IPS DF 6.9 (cell line): ENCODE measurements around the gene OPCML.

ENCODE experiments used
- DNase-seq: peaks from one replicate; pipeline ENCODE4 v3.0.0-alpha.2; 2013; ENCODE audit warnings: low read depth, low spot score
- H3K27ac ChIP-seq: one replicate; pipeline ENCODE4 v1.5.1; 2013; ENCODE audit warnings: low read length, control low read depth
- H3K27me3 ChIP-seq: 2 replicates; pipeline ENCODE4 v1.6.1; 2013; ENCODE audit warnings: mild to moderate bottlenecking, low read length; ENCODE audit not compliant: control insufficient read depth, insufficient read depth
- H3K36me3 ChIP-seq: 2 replicates; pipeline ENCODE4 v1.6.1; 2013; ENCODE audit warnings: low read length; ENCODE audit not compliant: control insufficient read depth, insufficient read depth
- H3K4me1 ChIP-seq: 2 replicates; pipeline ENCODE4 v1.6.1; 2013; ENCODE audit warnings: low read length; ENCODE audit not compliant: control insufficient read depth, insufficient read depth
- H3K4me3 ChIP-seq: 2 replicates; pipeline ENCODE4 v1.5.1; 2013; ENCODE audit warnings: mild to moderate bottlenecking, low read length
- H3K9me3 ChIP-seq: 2 replicates; pipeline ENCODE4 v1.6.1; 2013; ENCODE audit warnings: low read length, inconsistent platforms; ENCODE audit not compliant: control insufficient read depth, insufficient read depth
- WGBS: extraction: QIAGEN DNeasy Blood & Tissue Kit; methylation state at CpG from one replicate; pipeline ENCODE4 v1.1.7; 2013; ENCODE audit warnings: mixed read lengths, missing lambda C conversion rate; ENCODE audit not compliant: insufficient read length, insufficient coverage; 5-methylcytosine and 5-hydroxymethylcytosine counted together

Gene OPCML

DNA sequence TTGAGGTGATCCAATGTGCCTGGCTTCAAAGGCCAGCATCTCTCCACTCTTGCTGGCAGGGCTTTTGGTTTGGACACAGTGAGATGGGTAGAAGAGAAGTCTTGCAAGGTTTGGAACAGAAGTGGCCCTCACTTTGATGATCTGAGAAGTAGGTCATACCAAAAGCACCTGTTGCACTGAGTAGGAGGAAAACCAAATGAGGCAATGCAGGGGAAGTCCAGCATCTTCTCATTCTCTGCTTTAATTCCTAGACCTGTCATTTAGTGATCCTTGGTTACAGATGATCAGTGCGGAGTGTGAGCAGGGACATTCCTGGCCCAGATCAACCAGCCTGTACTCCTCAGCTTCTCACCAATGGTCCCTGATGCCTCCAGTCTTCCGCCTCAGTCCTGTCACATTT lies 990.5 kb downstream of the OPCML start:
- H3K9me3 ChIP-seq, result no peaks in the 10 kb centered on the region
- H3K36me3 ChIP-seq, result no peaks in the 10 kb centered on the region
- H3K4me1 ChIP-seq, result no peaks in the 10 kb centered on the region
- no CpG with 5 or more reads among the region's 2 CpGs for WGBS
- H3K27me3 ChIP-seq, result no peaks in the 10 kb centered on the region
- DNase-seq, result no peak
- no peak overlapping the region; the same call in 1 of the 2 replicates for H3K4me3 ChIP-seq
- H3K27ac ChIP-seq, result no peak overlapping the region

DNA sequence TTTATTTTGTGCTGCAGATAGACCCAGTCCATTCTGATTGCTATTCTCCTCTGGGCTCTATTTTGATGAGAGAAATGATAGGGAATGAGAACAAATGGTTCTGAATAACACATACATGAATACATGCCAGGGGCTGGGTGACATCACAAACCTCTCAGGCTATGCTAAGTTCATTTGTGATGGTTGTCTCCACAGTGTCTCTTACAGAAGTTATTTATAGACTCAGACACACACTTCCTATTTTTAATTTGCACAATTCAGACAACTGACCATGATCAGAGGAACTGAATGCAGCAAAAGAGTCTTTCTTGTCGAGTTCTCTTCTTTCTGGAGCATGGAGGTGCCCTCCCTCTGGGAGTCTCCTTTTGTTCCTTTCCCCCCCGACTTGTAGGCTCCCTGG lies 991.7 kb downstream of the OPCML start:
- Histone ChIP-seq H3K4me3 (no peak overlapping the region), H3K27me3 (no peaks in the 10 kb centered on the region), H3K9me3 (no peaks in the 10 kb centered on the region), H3K4me1 (no peaks in the 10 kb centered on the region), H3K36me3 (no peaks in the 10 kb centered on the region), H3K27ac (no peak overlapping the region)
- DNase-seq, result no peak
- WGBS, result no CpG with 5 or more reads among the region's 2 CpGs

DNA sequence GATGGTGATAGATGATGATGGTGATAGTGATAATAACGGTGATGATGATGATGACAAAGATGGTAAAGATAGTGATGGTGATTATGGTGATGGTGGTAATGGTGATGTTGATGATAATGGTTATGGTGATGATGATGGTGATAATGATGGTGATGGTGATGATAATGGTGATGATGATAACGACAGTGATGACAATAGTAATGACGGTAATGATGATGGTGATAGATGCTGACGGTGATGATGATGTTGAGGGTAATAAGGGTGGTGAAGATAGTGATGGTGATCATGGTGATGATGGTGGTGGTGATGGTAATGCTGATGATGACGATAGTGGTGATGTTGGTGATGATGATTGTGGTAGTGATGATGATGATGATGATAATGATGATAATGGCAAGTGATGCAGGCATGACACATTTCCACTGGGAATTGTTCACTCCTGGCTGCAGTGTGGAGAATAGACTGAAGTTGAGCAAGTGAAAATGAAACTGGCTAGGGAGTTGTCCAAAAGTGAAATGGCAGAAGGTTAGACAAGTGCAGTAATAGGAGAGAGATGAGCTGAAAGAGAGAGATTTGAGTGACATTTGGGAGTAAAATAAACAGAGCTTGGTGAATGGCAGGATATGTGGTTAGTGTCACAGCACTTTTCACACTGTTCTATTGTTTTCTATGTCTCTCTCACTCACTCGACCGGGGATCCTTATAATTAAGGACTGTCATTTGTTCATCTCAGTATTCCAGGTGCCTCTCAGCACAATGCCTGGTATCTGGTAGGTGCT lies 992.5 kb downstream of the OPCML start:
- no peaks in the 10 kb centered on the region for H3K36me3 ChIP-seq
- H3K27ac ChIP-seq, result no peak overlapping the region
- DNase-seq, result no peak
- H3K9me3 ChIP-seq, result no peaks in the 10 kb centered on the region
- no peak overlapping the region for H3K4me3 ChIP-seq
- 100% methylated on average over 4 of the region's 7 CpGs for WGBS
- no peaks in the 10 kb centered on the region for H3K27me3 ChIP-seq
- H3K4me1 ChIP-seq, result no peaks in the 10 kb centered on the region

DNA sequence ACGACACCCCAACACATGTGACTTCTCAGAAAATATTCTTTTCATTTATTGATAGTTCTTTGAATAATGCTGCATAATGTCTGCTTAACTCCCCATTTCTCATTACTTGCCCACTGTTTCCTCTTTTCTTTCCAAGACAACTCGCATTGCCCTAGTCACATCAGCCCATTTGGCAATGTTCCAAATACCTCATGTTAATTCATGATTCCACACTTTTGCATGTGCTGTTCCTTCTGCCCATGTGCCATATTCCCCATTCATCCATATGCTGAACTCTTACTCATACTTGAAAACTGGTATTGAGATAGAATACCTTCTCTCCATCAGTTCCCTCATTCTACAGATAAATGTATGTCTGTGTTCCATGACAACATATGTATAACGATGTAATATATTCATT lies 993.7 kb downstream of the OPCML start:
- no peak overlapping the region for H3K27ac ChIP-seq
- WGBS, result no CpG with 5 or more reads among the region's 3 CpGs
- H3K27me3 ChIP-seq, result no peaks in the 10 kb centered on the region
- H3K4me1 ChIP-seq, result no peaks in the 10 kb centered on the region
- no peaks in the 10 kb centered on the region for H3K36me3 ChIP-seq
- no peak overlapping the region for H3K4me3 ChIP-seq
- no peaks in the 10 kb centered on the region for H3K9me3 ChIP-seq
- no peak for DNase-seq

GRCh38 chr11:132535830-132536229 lies 996.5 kb downstream of the OPCML start:
- Histone ChIP-seq H3K27ac (no peak overlapping the region), H3K4me1 (no peaks in the 10 kb centered on the region; the same call in 1 of the 2 replicates), H3K36me3 (no peaks in the 10 kb centered on the region), H3K4me3 (no peak overlapping the region), H3K27me3 (no peaks in the 10 kb centered on the region), H3K9me3 (no peaks in the 10 kb centered on the region)
- WGBS, result no CpG with 5 or more reads among the region's 2 CpGs
- DNase-seq, result no peak

GRCh38 chr11:132531921-132532320 lies 1000.4 kb downstream of the OPCML start:
- H3K9me3 ChIP-seq, result no peaks in the 10 kb centered on the region
- H3K36me3 ChIP-seq, result no peaks in the 10 kb centered on the region
- WGBS, result no CpG with 5 or more reads among the region's 6 CpGs
- no peaks in the 10 kb centered on the region for H3K27me3 ChIP-seq
- DNase-seq, result no peak
- H3K4me1 ChIP-seq, result no peaks in the 10 kb centered on the region; the same call in 1 of the 2 replicates
- H3K4me3 ChIP-seq, result no peak overlapping the region
- H3K27ac ChIP-seq, result no peak overlapping the region

DNA sequence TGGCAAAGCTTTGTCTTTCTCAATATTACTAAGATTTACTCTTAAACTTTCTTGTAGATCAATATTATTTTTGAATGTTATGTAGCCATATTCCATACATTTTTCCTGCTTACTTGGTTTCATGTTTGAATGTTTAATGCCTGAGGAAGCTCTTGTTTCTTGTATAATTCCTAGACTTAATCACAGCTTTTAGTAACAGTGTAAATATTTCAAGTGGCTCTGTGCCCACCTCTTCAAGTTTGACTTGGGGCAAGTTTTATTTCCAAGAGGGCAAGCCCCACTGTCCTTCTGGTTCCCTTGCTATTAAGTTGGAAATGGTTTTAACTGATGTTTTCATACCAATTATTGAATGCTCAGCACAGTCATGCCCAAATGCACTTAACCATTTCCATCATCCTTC lies 1004.1 kb downstream of the OPCML start:
- Histone ChIP-seq H3K27ac (no peak overlapping the region), H3K4me1 (no peaks in the 10 kb centered on the region; the same call in 1 of the 2 replicates), H3K27me3 (no peaks in the 10 kb centered on the region), H3K36me3 (no peaks in the 10 kb centered on the region), H3K4me3 (no peak overlapping the region), H3K9me3 (no peaks in the 10 kb centered on the region)
- no peak for DNase-seq

DNA sequence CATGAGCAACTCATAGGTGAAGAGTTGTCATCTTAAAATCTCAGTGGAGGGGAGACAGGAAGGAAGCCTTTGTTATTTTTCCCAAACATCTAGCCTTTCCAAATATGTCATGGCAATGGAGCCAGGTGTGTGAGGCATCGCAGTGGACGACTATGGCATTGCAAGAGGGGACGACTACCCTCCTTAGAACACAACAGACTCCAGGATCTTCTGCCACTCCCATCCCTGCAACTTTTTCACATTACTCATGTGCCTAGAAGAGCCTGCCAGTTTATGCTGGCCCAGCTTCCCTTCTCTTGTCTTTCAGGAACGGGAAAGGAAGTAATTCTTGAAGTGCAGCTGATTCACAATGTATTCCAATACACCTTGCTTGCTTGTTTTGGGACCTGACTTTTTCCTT lies 1008.4 kb downstream of the OPCML start:
- Histone ChIP-seq H3K4me3 (no peak overlapping the region), H3K27me3 (no peaks in the 10 kb centered on the region)
- WGBS, result no CpG with 5 or more reads among the region's 4 CpGs

GRCh38 chr11:132520199-132520598 lies 1012.1 kb downstream of the OPCML start:
- no peaks in the 10 kb centered on the region for H3K27me3 ChIP-seq
- H3K27ac ChIP-seq, result no peak overlapping the region
- no peak overlapping the region for H3K4me3 ChIP-seq
- no CpG with 5 or more reads among the region's 1 CpG for WGBS
- no peaks in the 10 kb centered on the region for H3K4me1 ChIP-seq
- no peaks in the 10 kb centered on the region for H3K9me3 ChIP-seq
- H3K36me3 ChIP-seq, result no peaks in the 10 kb centered on the region
- DNase-seq, result no peak

More for the DNA sequence above, 1008.4 kb downstream of the OPCML start:
- Histone ChIP-seq H3K27ac (no peak overlapping the region), H3K36me3 (no peaks in the 10 kb centered on the region), H3K9me3 (no peaks in the 10 kb centered on the region), H3K4me1 (no peaks in the 10 kb centered on the region)
- DNase-seq, result no peak

DNA sequence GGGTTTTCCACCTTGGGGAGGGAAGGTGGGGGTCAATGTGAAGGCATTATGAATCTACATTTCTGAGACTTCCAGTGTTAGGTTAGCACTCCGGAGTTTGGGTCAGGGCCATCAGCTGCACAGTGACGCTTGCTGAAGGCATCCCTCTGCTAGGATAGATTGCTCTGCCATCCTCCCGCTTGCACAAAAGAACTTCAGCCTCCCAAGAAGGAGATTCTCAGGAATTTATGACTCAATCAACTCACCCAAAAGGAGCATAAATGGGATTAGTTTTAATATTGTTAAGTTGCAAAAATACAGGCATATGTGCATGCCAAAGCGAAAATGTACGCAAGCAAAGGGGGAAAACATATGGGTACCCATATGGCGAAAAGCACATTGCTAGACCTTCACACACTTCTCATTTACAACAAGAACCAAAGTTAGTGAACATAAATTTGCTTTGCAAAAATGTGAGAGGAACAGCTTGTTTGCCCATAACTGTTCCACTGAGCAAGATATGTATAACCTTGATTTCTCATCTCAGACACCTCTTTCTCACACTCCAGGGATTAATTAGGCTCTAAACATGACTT lies 1013.0 kb downstream of the OPCML start:
- no peak for DNase-seq
- Histone ChIP-seq H3K27ac (no peak overlapping the region), H3K27me3 (no peaks in the 10 kb centered on the region), H3K4me3 (no peak overlapping the region), H3K36me3 (no peaks in the 10 kb centered on the region), H3K4me1 (no peaks in the 10 kb centered on the region), H3K9me3 (no peaks in the 10 kb centered on the region)
- no CpG with 5 or more reads among the region's 6 CpGs for WGBS
